Activated CD4-positive, alpha-beta T cell treated with anti-CD3 and anti-CD28 coated beads, Interleukin-2, amount 10 ng/mL, durations not matched to agents 24 days and 14 days (primary cell): Measurements from ENCODE around the gene DNMT3B. TPM values are rescaled to one million over a fixed set of nuclear protein-coding genes. Genes with fewer than 3 reads are reported as not detected.

ENCODE experiments used
- DNase-seq: peaks from one replicate; pipeline ENCODE4 v3.0.0; 2022
- H3K27ac Mint-ChIP-seq: one replicate; pipeline ENCODE4 v1.8.0; 2022; ENCODE audit warnings: mild to moderate bottlenecking, mixed read lengths
- H3K27me3 Mint-ChIP-seq: one replicate; pipeline ENCODE4 v1.8.0; 2022; ENCODE audit warnings: mixed read lengths
- H3K36me3 Mint-ChIP-seq: one replicate; pipeline ENCODE4 v1.8.0; 2022; ENCODE audit warnings: low read depth, mild to moderate bottlenecking, mixed read lengths
- H3K4me1 Mint-ChIP-seq: one replicate; pipeline ENCODE4 v1.8.0; 2021; ENCODE audit warnings: mixed read lengths
- H3K4me3 Mint-ChIP-seq: one replicate; pipeline ENCODE4 v1.8.0; 2022; ENCODE audit warnings: mild to moderate bottlenecking, moderate library complexity, mixed read lengths
- H3K9me3 Mint-ChIP-seq: one replicate; pipeline ENCODE4 v1.8.0; 2021; ENCODE audit warnings: mixed read lengths
- intact Hi-C: fragments of 100-400 bp; cut with micrococcal nuclease; formaldehyde crosslinking; loops from one replicate; pipeline ENCODE4 v1.15.1; 2023
- total RNA-seq: library from RNA; stranded (reverse); gene quantifications from 2 replicates; pipeline ENCODE4 v1.2.3, GENCODE V29; 2022

DNMT3B gene
- total RNA-seq, 1 donor from 2014 or later, result 1.3 TPM

- Mint-ChIP-seq H3K36me3 (no peaks in the 10 kb centered on the region), H3K27me3 (no peaks in the 10 kb centered on the region), H3K4me3 (no peak overlapping the region), H3K9me3 (no peaks in the 10 kb centered on the region), H3K27ac (no peak overlapping the region), H3K4me1 (peaks cover 15% of the 10 kb centered on the region)
- intact Hi-C loops, result no loop called here
- no peak for DNase-seq
Observed at GRCh38 chr20:32773223-32773622, 11.0 kb downstream of the DNMT3B start.

- DNase-seq, result no peak
- H3K27ac Mint-ChIP-seq, result no peak overlapping the region
- no peak overlapping the region for H3K4me3 Mint-ChIP-seq
- no peaks in the 10 kb centered on the region for H3K27me3 Mint-ChIP-seq
- intact Hi-C loops, result no loop called here
- H3K9me3 Mint-ChIP-seq, result no peaks in the 10 kb centered on the region
- H3K4me1 Mint-ChIP-seq, result peaks cover 16% of the 10 kb centered on the region
- no peaks in the 10 kb centered on the region for H3K36me3 Mint-ChIP-seq
Observed at GRCh38 chr20:32773855-32774254, 11.7 kb downstream of the DNMT3B start.

- no peak for DNase-seq
- Mint-ChIP-seq H3K9me3 (no peaks in the 10 kb centered on the region), H3K4me1 (peaks cover 16% of the 10 kb centered on the region), H3K36me3 (no peaks in the 10 kb centered on the region), H3K4me3 (no peak overlapping the region), H3K27me3 (no peaks in the 10 kb centered on the region), H3K27ac (no peak overlapping the region)
- intact Hi-C loops, result loop anchor here (5.0 kb wide), 1 partner anchor 33 kb away; the partner anchor contains the start of gene COMMD7
Observed at GRCh38 chr20:32775336-32775991, 13.3 kb downstream of the DNMT3B start.

GRCh38 chr20:32777177-32777956 is 15.2 kb downstream of the DNMT3B start:
- H3K27ac Mint-ChIP-seq, result no peak overlapping the region
- no peaks in the 10 kb centered on the region for H3K9me3 Mint-ChIP-seq
- DNase-seq, result no peak
- no peaks in the 10 kb centered on the region for H3K27me3 Mint-ChIP-seq
- no peaks in the 10 kb centered on the region for H3K36me3 Mint-ChIP-seq
- H3K4me1 Mint-ChIP-seq, result peaks cover 5% of the 10 kb centered on the region
- no peak overlapping the region for H3K4me3 Mint-ChIP-seq
- intact Hi-C loops, result loop anchor here (5.0 kb wide), 1 partner anchor 35 kb away; the partner anchor contains the start of gene COMMD7

- no peaks in the 10 kb centered on the region for H3K36me3 Mint-ChIP-seq
- H3K27ac Mint-ChIP-seq, result no peak overlapping the region
- H3K4me3 Mint-ChIP-seq, result no peak overlapping the region
- H3K27me3 Mint-ChIP-seq, result no peaks in the 10 kb centered on the region
- intact Hi-C loops, result loop anchor here (5.0 kb wide), 1 partner anchor 37 kb away; the partner anchor contains the start of gene COMMD7
- H3K4me1 Mint-ChIP-seq, result peaks cover 5% of the 10 kb centered on the region
- no peaks in the 10 kb centered on the region for H3K9me3 Mint-ChIP-seq
- no peak for DNase-seq
Observed at GRCh38 chr20:32779500-32780211, 17.5 kb downstream of the DNMT3B start.

- Mint-ChIP-seq H3K4me1 (peaks cover 5% of the 10 kb centered on the region), H3K27ac (no peak overlapping the region), H3K9me3 (no peaks in the 10 kb centered on the region), H3K36me3 (no peaks in the 10 kb centered on the region), H3K27me3 (no peaks in the 10 kb centered on the region), H3K4me3 (no peak overlapping the region)
- DNase-seq, result no peak
- intact Hi-C loops, result no loop called here
Observed at GRCh38 chr20:32780278-32780677, 18.1 kb downstream of the DNMT3B start.

- Mint-ChIP-seq H3K36me3 (no peaks in the 10 kb centered on the region), H3K4me3 (no peak overlapping the region), H3K27ac (no peak overlapping the region), H3K9me3 (no peaks in the 10 kb centered on the region), H3K4me1 (peaks cover 5% of the 10 kb centered on the region), H3K27me3 (no peaks in the 10 kb centered on the region)
- intact Hi-C loops, result no loop called here
- no peak for DNase-seq
Observed at GRCh38 chr20:32780749-32781655, 18.8 kb downstream of the DNMT3B start.

- intact Hi-C loops, result no loop called here
- H3K27ac Mint-ChIP-seq, result no peak overlapping the region
Observed at GRCh38 chr20:32784369-32785080, 22.3 kb downstream of the DNMT3B start.

GRCh38 chr20:32786059-32786760 is 24.0 kb downstream of the DNMT3B start:
- Mint-ChIP-seq H3K9me3 (no peaks in the 10 kb centered on the region), H3K27me3 (no peaks in the 10 kb centered on the region), H3K36me3 (no peaks in the 10 kb centered on the region), H3K27ac (no peak overlapping the region), H3K4me3 (no peak overlapping the region), H3K4me1 (peaks cover 2% of the 10 kb centered on the region)
- DNase-seq, result no peak
- intact Hi-C loops, result no loop called here

More at GRCh38 chr20:32784369-32785080, 22.3 kb downstream of the DNMT3B start:
- no peaks in the 10 kb centered on the region for H3K4me1 Mint-ChIP-seq
- no peaks in the 10 kb centered on the region for H3K9me3 Mint-ChIP-seq
- no peak overlapping the region for H3K4me3 Mint-ChIP-seq
- no peaks in the 10 kb centered on the region for H3K27me3 Mint-ChIP-seq
- no peaks in the 10 kb centered on the region for H3K36me3 Mint-ChIP-seq
- DNase-seq, result no peak

- no peaks in the 10 kb centered on the region for H3K9me3 Mint-ChIP-seq
- peaks cover 7% of the 10 kb centered on the region for H3K4me1 Mint-ChIP-seq
- DNase-seq, result no peak
- no peak overlapping the region for H3K27ac Mint-ChIP-seq
- intact Hi-C loops, result no loop called here
- H3K36me3 Mint-ChIP-seq, result no peaks in the 10 kb centered on the region
- H3K4me3 Mint-ChIP-seq, result no peak overlapping the region
- H3K27me3 Mint-ChIP-seq, result no peaks in the 10 kb centered on the region
Observed at GRCh38 chr20:32787168-32787567, 25.0 kb downstream of the DNMT3B start.

- Mint-ChIP-seq H3K27ac (no peak overlapping the region), H3K4me1 (peaks cover 24% of the 10 kb centered on the region), H3K4me3 (no peak overlapping the region), H3K9me3 (no peaks in the 10 kb centered on the region), H3K27me3 (no peaks in the 10 kb centered on the region), H3K36me3 (no peaks in the 10 kb centered on the region)
- intact Hi-C loops, result loop anchor here (1.0 to 10.0 kb wide), 2 partner anchors 105 to 509 kb away; no protein-coding TSS in a partner anchor
- peak; percentile 92 for DNase-seq
Observed at GRCh38 chr20:32789896-32790750, 27.9 kb downstream of the DNMT3B start.

GRCh38 chr20:32790751-32791057 is 28.5 kb downstream of the DNMT3B start:
- H3K36me3 Mint-ChIP-seq, result no peaks in the 10 kb centered on the region

More at GRCh38 chr20:32790751-32791057, 28.5 kb downstream of the DNMT3B start:
- no peaks in the 10 kb centered on the region for H3K9me3 Mint-ChIP-seq
- H3K27me3 Mint-ChIP-seq, result no peaks in the 10 kb centered on the region
- DNase-seq, result no peak
- intact Hi-C loops, result loop anchor here (1.0 to 10.0 kb wide), 2 partner anchors 104 to 509 kb away; no protein-coding TSS in a partner anchor
- no peak overlapping the region for H3K27ac Mint-ChIP-seq
- peaks cover 24% of the 10 kb centered on the region for H3K4me1 Mint-ChIP-seq
- no peak overlapping the region for H3K4me3 Mint-ChIP-seq
